Stomach (tissue), 4 donors: ENCODE data around the gene PLCG2.

Experiments used
- POLR2A ChIP-seq, 4 donors: fragments of 450-650 bp; IDR thresholded peaks; one replicate each; pipeline ENCODE4 v1.6.1; 2016; ENCODE audit warnings: antibody characterized with exemption in 4 of 4, control low read depth in 2 of 4, mild to moderate bottlenecking in 1 of 4, moderate library complexity in 1 of 4
- TF ChIP-seq, protein P1 (sequence below), 7 experiments: fragments of 450-650 bp in 4 of 7; fragments of 200-600 bp in 3 of 7; sonication (generic) in 3 of 7; IDR thresholded peaks; one replicate each; pipeline ENCODE4 v1.5.1; 2016 to 2019; ENCODE audit warnings: antibody characterized with exemption in 7 of 7, control low read depth in 2 of 7, mild to moderate bottlenecking in 1 of 7

GRCh38 chr16:81912395-81912794 lies 133.3 kb downstream of the PLCG2 start:
- TF ChIP-seq, protein P1, sequence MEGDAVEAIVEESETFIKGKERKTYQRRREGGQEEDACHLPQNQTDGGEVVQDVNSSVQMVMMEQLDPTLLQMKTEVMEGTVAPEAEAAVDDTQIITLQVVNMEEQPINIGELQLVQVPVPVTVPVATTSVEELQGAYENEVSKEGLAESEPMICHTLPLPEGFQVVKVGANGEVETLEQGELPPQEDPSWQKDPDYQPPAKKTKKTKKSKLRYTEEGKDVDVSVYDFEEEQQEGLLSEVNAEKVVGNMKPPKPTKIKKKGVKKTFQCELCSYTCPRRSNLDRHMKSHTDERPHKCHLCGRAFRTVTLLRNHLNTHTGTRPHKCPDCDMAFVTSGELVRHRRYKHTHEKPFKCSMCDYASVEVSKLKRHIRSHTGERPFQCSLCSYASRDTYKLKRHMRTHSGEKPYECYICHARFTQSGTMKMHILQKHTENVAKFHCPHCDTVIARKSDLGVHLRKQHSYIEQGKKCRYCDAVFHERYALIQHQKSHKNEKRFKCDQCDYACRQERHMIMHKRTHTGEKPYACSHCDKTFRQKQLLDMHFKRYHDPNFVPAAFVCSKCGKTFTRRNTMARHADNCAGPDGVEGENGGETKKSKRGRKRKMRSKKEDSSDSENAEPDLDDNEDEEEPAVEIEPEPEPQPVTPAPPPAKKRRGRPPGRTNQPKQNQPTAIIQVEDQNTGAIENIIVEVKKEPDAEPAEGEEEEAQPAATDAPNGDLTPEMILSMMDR (IDR thresholded peaks at IDR 0.05): no peak
- no peak for TF ChIP-seq POLR2A (IDR thresholded peaks at IDR 0.05)
